ENCODE data around the gene SAMD3. TPM values are rescaled to one million over a fixed set of nuclear protein-coding genes. Genes with fewer than 3 reads are reported as not detected.

Gene SAMD3
- total RNA-seq, 1 experiment from 2014 or later, result not detected

- H3K4me1 ChIP-seq (ENCODE audit: control insufficient read depth, insufficient read depth, low read length), result no peaks in the 10 kb centered on the region
- ChIA-PET POLR2A (no interaction called here), CTCF (no interaction called here)
- intact Hi-C loops (cut with micrococcal nuclease; ENCODE audit: unreplicated experiment), result no loop called here
- no peaks in the 10 kb centered on the region for H3K27me3 ChIP-seq (ENCODE audit: control insufficient read depth, insufficient read depth, low read length)
- no peak for ATAC-seq
- no peak for TF ChIP-seq TCF7L2 (IDR thresholded peaks at IDR 0.05; ENCODE audit: low read depth, low read length)
- TF ChIP-seq, protein P1, sequence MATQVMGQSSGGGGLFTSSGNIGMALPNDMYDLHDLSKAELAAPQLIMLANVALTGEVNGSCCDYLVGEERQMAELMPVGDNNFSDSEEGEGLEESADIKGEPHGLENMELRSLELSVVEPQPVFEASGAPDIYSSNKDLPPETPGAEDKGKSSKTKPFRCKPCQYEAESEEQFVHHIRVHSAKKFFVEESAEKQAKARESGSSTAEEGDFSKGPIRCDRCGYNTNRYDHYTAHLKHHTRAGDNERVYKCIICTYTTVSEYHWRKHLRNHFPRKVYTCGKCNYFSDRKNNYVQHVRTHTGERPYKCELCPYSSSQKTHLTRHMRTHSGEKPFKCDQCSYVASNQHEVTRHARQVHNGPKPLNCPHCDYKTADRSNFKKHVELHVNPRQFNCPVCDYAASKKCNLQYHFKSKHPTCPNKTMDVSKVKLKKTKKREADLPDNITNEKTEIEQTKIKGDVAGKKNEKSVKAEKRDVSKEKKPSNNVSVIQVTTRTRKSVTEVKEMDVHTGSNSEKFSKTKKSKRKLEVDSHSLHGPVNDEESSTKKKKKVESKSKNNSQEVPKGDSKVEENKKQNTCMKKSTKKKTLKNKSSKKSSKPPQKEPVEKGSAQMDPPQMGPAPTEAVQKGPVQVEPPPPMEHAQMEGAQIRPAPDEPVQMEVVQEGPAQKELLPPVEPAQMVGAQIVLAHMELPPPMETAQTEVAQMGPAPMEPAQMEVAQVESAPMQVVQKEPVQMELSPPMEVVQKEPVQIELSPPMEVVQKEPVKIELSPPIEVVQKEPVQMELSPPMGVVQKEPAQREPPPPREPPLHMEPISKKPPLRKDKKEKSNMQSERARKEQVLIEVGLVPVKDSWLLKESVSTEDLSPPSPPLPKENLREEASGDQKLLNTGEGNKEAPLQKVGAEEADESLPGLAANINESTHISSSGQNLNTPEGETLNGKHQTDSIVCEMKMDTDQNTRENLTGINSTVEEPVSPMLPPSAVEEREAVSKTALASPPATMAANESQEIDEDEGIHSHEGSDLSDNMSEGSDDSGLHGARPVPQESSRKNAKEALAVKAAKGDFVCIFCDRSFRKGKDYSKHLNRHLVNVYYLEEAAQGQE (IDR thresholded peaks at IDR 0.05; ENCODE audit: insufficient read depth in 1 of 2, low read depth in 2 of 2, low read length in 1 of 2), result no peak
- no peak for TF ChIP-seq POLR2AphosphoS5 (IDR thresholded peaks at IDR 0.05; ENCODE audit: low read depth, low read length)
- no peak for TF ChIP-seq SIN3A (IDR thresholded peaks at IDR 0.05; ENCODE audit: borderline replicate concordance, insufficient read depth, low read depth, low read length)
- TF ChIP-seq, protein P2, sequence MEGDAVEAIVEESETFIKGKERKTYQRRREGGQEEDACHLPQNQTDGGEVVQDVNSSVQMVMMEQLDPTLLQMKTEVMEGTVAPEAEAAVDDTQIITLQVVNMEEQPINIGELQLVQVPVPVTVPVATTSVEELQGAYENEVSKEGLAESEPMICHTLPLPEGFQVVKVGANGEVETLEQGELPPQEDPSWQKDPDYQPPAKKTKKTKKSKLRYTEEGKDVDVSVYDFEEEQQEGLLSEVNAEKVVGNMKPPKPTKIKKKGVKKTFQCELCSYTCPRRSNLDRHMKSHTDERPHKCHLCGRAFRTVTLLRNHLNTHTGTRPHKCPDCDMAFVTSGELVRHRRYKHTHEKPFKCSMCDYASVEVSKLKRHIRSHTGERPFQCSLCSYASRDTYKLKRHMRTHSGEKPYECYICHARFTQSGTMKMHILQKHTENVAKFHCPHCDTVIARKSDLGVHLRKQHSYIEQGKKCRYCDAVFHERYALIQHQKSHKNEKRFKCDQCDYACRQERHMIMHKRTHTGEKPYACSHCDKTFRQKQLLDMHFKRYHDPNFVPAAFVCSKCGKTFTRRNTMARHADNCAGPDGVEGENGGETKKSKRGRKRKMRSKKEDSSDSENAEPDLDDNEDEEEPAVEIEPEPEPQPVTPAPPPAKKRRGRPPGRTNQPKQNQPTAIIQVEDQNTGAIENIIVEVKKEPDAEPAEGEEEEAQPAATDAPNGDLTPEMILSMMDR (IDR thresholded peaks at IDR 0.05), result no peak
- no peaks in the 10 kb centered on the region for H3K36me3 ChIP-seq (ENCODE audit: control insufficient read depth, insufficient read depth, low read length)
- H3K9me3 ChIP-seq (ENCODE audit: control insufficient read depth, insufficient read depth, low read depth, low read length), result no peaks in the 10 kb centered on the region
- H3K27ac ChIP-seq (ENCODE audit: low read length), result no peak overlapping the region
- in situ Hi-C loops (cut with HindIII; ENCODE audit: low pct_unique_long_range_greater_than_20kb, low sequenced_read_pairs), result no loop called here
- no peak for DNase-seq (ENCODE audit: low read depth, low spot score)
- no peak overlapping the region for H3K4me3 ChIP-seq (ENCODE audit: low read depth in 2 of 2, low read length in 2 of 2)
- no TSS peak for BruUV-seq (replicated peaks)
These were observed 36.8 kb upstream of the SAMD3 start for GRCh38 chr6:130259557-130259956.

DNA sequence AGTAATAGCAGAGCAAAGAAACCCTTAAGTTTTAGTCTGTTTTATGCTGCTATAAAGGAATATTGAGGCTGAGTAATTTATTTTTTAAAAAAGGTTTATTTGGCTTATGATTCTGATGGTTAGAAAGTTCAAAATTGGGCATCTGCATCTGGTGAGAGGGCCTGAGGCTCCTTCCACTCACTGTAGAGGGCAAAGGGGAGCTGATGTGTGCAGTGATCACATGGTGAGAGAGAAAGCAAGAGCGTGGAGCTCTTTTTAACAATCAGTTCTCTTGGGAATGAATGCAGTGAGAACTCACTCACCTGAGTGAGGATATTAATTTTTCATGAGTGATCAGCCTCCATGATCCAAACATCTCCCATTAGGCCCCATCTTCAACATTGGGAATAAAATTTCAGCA is 36.4 kb upstream of the SAMD3 start:
- Histone ChIP-seq H3K9me3 (ENCODE audit: control insufficient read depth, insufficient read depth, low read depth, low read length) (no peaks in the 10 kb centered on the region), H3K27ac (ENCODE audit: low read length) (no peak overlapping the region), H3K4me3 (ENCODE audit: low read depth in 2 of 2, low read length in 2 of 2) (no peak overlapping the region), H3K36me3 (ENCODE audit: control insufficient read depth, insufficient read depth, low read length) (no peaks in the 10 kb centered on the region), H3K27me3 (ENCODE audit: control insufficient read depth, insufficient read depth, low read length) (no peaks in the 10 kb centered on the region), H3K4me1 (ENCODE audit: control insufficient read depth, insufficient read depth, low read length) (no peaks in the 10 kb centered on the region)
- intact Hi-C loops (cut with micrococcal nuclease; ENCODE audit: unreplicated experiment) (no loop called here), in situ Hi-C loops (cut with HindIII; ENCODE audit: low pct_unique_long_range_greater_than_20kb, low sequenced_read_pairs) (no loop called here)
- DNase-seq (ENCODE audit: low read depth, low spot score), result no peak
- ATAC-seq, result no peak
- TF ChIP-seq, protein P2 (IDR thresholded peaks at IDR 0.05), result no peak
- TF ChIP-seq TCF7L2 (IDR thresholded peaks at IDR 0.05; ENCODE audit: low read depth, low read length) (no peak), POLR2AphosphoS5 (IDR thresholded peaks at IDR 0.05; ENCODE audit: low read depth, low read length) (no peak), SIN3A (IDR thresholded peaks at IDR 0.05; ENCODE audit: borderline replicate concordance, insufficient read depth, low read depth, low read length) (no peak)
- TF ChIP-seq, protein P1 (IDR thresholded peaks at IDR 0.05; ENCODE audit: insufficient read depth in 1 of 2, low read depth in 2 of 2, low read length in 1 of 2), result no peak
- POLR2A ChIA-PET, result no interaction called here
- CTCF ChIA-PET, result no interaction called here
- no TSS peak for BruUV-seq (replicated peaks)

All from Panc1 (cell line).